Spleen (tissue), 7 donors: ENCODE data around the gene GUCA2B.

ENCODE experiments used
- CTCF ChIP-seq, 11 experiments: fragments of 200-600 bp in 7 of 11; fragments of 450-650 bp in 4 of 11; sonication (generic) in 4 of 11; IDR thresholded peaks in 8 of 11; conservative IDR thresholded peaks in 3 of 11; 1 replicate in 7 of 11; 2 replicates in 4 of 11; pipeline versions ENCODE4 v1.4.0 to v1.8.0; 2016 to 2021; ENCODE audit warnings: antibody characterized with exemption in 11 of 11, inconsistent platforms in 4 of 11, mild to moderate bottlenecking in 1 of 11
- POLR2A ChIP-seq, 3 donors: fragments of 450-650 bp; IDR thresholded peaks; one replicate each; pipeline ENCODE4 v1.5.1; 2017; ENCODE audit warnings: antibody characterized with exemption in 3 of 3, mild to moderate bottlenecking in 1 of 3
- POLR2AphosphoS5 ChIP-seq, 3 donors: sonication (generic); formaldehyde crosslinking; IDR thresholded peaks; one replicate each; pipeline ENCODE4 v1.5.1; 2017; ENCODE audit warnings: antibody characterized with exemption in 3 of 3
- donor health status: DM: no; HTN: no; CAD: no; lungs with moderate emphysema.
- donor health status: DM: no; HTN: no; CAD: no.
- donor health status: DM: no; HTN: no; CAD: no.

- TF ChIP-seq CTCF (IDR thresholded peaks at IDR 0.05 in 8 of 11, conservative IDR thresholded peaks at IDR 0.05 in 3 of 11) (no peak), POLR2A (IDR thresholded peaks at IDR 0.05) (no peak), POLR2AphosphoS5 (IDR thresholded peaks at IDR 0.05) (no peak)
These were observed 20.9 kb downstream of the GUCA2B start for GRCh38 chr1:42173961-42174735.
